Stimulated activated CD8-positive, alpha-beta memory T cell treated with anti-CD3 and anti-CD28 coated beads, Interleukin-4, amount 100 ng/mL, for 24 hours (primary cell): ENCODE measurements around the gene KIAA0232.

Source experiments
- DNase-seq: peaks from one replicate; pipeline ENCODE4 v3.0.0-alpha.2; 2020; ENCODE audit warnings: low read depth

KIAA0232 gene, protein sequence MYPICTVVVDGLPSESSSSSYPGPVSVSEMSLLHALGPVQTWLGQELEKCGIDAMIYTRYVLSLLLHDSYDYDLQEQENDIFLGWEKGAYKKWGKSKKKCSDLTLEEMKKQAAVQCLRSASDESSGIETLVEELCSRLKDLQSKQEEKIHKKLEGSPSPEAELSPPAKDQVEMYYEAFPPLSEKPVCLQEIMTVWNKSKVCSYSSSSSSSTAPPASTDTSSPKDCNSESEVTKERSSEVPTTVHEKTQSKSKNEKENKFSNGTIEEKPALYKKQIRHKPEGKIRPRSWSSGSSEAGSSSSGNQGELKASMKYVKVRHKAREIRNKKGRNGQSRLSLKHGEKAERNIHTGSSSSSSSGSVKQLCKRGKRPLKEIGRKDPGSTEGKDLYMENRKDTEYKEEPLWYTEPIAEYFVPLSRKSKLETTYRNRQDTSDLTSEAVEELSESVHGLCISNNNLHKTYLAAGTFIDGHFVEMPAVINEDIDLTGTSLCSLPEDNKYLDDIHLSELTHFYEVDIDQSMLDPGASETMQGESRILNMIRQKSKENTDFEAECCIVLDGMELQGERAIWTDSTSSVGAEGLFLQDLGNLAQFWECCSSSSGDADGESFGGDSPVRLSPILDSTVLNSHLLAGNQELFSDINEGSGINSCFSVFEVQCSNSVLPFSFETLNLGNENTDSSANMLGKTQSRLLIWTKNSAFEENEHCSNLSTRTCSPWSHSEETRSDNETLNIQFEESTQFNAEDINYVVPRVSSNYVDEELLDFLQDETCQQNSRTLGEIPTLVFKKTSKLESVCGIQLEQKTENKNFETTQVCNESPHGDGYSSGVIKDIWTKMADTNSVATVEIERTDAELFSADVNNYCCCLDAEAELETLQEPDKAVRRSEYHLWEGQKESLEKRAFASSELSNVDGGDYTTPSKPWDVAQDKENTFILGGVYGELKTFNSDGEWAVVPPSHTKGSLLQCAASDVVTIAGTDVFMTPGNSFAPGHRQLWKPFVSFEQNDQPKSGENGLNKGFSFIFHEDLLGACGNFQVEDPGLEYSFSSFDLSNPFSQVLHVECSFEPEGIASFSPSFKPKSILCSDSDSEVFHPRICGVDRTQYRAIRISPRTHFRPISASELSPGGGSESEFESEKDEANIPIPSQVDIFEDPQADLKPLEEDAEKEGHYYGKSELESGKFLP (N-terminal part only)

DNA sequence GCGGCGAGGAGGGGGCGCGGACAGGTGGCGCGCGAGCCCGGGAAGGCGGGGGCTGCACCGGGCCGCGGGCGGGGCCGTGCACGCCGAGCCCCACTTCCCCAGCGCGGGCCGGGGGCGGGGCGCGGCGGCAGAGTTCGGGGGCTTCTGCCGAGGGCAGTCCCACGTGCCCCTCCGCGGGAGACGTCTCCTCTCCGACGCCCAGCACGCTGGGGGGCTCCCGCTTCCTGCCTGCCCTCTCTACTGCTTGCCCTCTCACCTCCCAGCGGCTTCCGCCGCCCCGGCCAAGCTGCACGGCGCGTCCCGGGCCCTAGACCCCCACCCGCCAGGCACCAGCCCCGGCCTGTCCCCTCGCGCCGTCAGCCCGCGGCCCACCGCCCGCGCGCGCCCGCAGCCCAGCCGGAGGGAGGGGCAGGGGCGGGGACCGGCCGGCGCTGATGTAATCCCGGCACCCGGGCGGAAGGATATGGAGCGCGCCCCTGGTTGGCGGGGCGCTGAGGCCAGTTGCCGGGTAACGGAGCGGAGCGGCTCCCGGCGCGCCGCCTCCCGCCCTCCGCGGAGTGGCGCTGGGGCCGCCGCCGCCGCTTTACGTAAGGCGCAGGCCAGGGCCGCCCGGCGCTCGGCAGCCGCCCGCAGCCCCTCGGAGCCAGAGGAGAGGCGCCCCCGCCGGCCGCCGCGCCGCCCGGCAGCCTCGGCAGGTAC, at the start of gene KIAA0232:
KIAA0232 (plus strand) TSS at position 581 of the 699 bp plus-strand sequence. CDS start 41,727 bp downstream, outside the sequence.
- peak; percentile 81 for DNase-seq

DNA sequence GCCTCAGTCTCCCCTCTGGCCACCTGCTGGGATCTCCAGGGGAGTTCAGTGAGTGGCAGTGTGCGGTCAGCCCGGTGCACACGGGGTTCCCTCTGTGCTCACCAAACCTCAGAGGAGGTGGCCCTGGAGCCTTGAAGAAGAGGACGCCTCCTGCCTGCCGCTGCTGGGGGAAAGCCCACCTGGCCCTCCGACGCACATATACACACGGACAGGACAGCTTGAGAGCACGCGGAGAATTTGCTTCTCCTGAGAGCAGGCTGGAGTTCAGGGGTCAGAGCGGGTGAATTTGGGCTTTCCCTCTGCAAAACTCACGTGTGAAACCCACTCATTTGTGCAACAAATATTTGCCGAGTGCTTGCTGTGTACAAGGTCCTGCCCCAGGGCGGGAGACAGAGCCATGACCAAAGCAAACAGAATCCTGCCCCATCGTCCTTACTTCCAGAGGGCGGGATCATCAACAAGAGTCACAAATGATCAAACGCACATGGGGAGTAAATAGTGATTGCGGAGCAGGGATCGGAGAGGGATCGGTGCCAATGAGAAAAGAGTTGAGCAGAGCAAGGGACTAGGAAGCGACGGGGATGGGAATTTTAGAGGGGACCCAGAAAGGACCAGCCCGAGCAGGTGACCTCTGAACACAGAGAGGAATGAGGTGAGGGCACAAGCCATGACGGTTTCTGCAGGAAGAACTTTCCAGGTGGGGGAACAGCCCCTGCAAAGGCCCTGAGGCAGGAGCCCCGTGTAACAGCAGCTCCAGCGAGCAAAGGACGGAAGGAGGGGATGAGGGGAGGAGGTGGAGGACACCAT, 49.0 kb upstream of the KIAA0232 start:
- no peak for DNase-seq

DNA sequence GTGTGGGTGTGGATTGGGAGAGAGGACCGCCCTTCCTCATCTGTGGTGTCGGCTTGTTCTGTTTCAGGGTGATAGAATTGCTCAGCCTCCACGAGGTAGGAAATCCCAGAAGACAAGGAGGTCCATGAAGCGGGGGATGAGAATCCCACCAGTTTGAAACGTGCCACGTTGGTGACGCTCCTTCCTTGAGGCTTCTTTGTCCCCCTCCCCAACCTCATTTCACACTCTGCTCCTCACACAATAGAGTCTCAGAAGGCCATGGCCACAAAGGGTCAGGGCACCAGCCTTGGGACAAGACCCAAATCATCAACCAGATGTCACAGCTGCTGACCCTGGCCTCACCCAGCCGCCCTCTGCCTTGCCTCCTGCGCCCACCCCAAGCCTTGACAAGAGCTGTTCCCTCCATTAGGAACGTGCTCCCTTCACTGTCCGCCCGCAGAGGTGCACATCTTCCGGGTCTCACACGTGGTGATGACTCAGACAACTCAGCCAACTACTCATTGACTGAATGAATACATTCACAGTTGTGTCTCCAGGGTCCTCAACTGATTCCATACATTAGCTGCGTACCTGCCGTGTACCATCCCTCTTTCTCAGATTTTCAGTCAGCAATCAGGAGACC, 48.3 kb upstream of the KIAA0232 start:
- DNase-seq = no peak

DNA sequence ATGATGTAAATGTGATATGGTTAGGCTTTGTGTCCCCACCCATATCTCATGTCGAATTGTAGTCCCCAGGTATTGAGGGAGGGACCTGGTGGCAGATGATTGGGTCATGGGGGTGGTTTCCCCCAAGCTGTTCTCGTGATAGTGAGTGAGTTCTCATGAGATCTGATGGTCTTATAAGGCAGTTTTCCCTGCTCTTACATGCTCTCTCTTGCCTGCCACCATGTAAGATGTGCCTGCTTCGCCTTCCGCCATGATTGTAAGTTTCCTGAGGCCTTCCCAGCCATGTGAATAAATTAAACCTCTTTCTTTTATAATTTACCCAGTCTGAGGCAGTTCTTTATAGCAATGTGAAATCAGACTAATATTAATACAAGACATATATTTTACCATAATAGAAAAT, 42.6 kb upstream of the KIAA0232 start:
- no peak for DNase-seq

DNA sequence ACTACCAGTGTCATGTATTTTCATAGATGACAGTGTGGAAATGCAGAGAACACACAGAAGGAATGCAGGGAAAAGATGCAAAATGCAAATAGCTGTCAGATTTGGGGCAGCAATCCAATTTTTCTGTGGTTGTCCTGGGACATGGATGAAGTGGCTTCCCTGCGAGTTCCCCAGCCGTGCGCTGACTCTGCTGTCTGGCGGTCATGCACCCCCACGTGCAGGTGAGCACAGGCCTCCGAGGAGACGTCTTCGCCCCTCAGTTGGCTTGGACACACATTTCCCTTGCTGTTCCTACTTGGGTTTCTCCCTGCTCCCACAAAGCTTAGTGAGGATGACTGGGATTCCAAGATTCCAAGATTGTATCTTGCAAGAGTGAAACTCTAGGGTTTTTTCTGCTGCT, 42.2 kb upstream of the KIAA0232 start:
- no peak for DNase-seq

DNA sequence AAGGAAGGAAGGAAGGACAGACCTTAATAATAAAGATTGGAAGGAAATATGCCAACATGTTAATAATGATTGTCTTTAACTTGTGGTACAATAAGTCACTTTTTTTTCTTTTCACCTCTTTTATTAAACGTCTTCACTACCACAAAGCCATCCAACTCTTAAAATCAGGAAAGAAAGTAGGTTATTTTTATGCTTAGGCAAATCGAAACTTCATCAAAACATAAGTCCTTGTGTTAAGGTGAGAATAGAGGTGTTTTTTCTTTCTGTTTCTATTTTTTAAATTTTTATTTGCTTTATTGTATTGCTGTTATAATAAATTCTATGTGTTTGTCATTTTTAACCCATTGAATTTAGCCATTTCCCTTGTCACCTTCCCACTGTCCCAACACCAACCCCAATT, 40.0 kb upstream of the KIAA0232 start:
- no peak for DNase-seq

DNA sequence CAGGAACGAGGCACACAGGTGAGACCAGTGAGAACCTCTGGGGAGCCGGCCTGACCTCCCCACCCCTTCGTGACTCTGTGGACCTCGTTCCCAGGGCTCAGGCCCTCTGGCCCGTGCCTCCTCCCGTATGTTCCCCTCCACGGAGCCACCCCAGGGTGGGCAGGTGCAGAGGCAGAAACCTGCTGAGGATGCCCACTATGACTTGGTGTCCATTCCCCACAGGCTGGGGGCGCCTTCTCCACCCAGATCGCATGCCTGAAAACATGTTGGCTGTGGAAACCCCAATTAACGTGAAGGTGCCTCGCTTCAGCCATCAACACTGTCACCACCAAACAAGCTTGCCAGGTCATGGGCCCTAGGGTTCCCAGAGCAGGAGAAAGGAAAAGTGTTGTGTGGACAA, 39.5 kb upstream of the KIAA0232 start:
- no peak for DNase-seq

DNA sequence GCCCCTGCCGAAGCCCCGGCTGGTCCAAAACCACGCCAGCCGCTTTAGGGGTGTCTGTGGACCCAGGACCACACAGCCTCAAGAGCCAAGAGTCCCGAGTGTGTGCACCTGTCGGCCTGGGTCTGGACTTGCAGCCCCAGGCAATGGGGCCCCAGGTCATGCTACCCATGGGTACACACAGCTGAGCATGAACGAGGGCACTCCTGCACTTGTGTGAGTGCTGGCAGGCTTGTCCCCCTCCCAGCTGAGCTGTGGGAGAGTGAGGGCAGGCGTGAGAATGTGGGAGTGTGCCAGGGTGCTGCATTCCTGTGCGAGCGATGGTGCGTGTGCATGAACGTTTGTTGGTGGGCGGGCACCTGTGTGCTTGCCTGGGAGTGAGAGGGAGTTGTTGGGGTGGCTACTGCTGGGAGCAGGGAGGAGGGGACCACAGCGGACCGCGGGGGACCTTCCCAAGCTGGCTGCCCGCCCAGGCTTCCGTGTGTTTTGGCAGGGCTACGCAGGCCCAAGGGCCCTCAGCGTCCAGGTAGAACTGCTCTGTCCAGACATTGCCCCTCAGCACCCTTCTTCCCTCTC, 35.7 kb upstream of the KIAA0232 start:
- no peak for DNase-seq

DNA sequence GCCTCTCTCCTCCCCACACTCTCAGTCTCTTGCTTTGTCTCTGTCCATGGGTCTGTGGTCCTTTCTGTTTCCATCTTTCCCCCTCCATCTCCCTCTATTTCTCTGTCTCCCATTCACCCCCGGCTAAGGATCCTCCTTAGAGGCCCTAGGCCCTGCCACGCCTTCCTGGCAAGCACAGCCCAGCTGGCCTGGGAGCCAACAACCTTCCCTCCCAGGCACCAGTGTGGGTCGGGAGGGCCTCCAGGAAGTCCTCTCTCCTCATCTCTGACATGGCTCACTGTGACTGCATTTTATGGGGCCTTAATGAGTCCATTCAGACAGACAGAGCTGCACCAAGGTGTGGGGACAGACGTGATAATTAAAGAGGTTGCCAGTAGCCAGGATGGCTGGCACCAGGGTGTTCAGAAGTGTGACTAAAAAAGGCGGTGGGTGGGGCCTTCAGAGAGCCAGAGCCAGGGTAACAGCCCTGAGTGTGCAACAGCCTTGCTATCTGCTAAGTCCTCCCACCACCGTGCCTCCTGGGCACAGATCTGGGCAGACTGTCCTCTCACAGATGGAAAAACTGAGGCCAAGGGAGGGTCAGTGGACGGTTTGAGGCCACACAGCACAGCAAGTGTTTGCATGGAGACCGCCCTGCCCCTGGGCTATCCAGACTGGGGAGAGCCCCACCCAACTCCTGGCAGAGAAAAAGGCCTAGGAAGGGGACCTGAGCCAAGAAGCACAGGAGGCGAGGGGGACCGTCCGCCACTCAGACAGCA, 35.1 kb upstream of the KIAA0232 start:
- no peak for DNase-seq

DNA sequence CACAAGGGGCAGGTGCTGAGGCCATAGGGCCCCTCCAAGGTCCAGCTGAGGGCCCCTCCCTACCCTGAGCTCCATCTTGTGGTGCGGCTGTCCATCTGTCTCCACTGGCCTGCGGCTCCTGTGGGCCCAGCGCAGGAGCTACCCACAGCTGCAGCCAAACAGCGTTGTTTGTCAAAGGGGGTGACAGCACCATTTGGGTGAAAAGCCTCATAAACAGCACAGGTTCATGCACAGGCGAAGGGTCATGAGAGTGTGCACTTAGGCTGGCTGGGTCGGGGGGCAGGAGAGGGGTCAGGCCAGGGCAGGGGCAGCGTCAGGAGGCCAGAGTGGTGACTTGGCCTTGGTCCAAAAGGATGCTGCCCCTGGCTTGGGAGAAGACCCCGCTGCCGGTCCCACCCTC, 34.2 kb upstream of the KIAA0232 start:
- no peak for DNase-seq

DNA sequence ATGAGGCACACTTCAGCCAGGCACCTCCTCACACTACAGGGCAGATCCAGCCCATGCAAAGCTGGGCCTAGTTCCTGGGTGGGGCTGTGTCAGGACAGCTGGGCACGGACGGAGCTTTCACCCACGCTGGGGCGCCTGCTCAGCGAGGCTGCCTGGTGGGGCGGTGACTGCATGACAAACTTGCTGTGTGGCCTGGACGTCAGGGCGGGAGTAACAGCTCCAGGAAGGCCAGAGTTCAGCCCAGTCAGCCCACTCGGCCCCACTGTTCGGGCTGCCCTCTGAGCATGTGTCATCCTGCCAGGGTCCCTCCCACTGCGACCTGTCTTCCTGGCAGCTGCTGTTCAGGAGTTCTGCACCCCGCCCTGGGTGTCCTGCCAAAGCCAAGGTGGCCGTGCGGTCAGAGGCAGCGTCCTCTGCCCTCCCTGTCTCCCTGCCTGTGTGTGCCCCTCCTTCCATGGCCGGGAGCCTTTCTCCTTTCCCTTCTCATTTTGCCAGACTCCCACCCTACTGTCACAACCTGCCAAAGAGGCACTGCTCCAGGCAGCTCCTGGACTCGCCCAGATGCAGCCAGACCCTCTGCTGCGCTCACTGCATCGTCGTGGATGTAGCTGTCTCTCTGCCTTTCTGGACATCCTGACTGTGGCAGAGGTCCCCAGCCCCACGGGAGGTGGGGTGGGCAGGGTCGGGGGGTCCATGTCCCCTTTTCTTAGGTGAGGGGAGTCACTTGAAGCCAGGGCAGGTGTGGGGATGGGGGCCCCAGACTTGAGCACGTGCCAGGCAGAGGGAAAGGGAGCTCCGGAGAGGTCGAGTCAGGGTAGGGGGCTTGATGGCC, 33.0 kb upstream of the KIAA0232 start:
- no peak for DNase-seq

DNA sequence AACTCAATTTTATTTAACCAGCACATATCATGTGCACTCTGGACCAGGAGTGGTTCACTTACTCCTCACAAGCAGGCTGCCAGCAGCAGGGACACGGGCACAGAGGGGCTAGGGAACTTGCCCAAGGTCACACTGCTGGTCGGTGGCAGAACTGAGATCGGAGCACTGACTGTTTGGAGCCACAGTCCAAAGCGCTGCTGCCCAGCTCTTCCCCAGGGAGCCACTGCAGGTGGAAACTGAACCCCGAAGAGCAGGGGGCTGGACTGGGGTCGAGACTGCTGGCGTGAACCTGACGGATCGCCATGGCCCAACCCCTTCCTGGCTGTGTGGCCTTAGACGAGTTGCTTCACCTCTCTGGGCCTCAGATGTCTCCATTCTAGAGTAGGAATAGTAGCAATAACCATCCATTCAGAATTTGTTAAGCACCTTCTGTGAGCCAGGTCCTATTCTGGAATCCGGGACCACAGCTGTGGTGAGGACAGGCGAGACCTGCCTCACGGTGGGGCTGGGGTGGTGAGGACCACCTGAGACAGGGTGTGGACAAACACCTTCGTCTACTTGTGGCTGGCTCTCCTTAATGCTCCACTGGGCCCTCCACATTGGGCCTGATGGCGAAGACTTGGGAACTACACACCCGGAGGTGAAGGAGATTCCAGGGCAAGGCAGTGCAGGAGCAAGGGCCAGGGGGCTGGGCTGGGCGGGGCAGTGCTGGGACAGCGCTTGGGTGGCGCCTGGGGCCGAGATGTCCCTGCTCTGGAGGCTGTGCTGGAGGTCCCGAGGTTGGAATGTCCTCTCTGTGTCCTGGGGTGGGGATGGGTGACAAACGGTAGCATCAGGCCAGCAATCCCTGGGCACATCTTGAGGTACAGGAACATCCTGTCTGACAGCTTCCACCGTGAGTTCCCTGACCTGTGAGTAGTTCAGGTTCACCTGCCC, 32.0 kb upstream of the KIAA0232 start:
- DNase-seq = no peak

DNA sequence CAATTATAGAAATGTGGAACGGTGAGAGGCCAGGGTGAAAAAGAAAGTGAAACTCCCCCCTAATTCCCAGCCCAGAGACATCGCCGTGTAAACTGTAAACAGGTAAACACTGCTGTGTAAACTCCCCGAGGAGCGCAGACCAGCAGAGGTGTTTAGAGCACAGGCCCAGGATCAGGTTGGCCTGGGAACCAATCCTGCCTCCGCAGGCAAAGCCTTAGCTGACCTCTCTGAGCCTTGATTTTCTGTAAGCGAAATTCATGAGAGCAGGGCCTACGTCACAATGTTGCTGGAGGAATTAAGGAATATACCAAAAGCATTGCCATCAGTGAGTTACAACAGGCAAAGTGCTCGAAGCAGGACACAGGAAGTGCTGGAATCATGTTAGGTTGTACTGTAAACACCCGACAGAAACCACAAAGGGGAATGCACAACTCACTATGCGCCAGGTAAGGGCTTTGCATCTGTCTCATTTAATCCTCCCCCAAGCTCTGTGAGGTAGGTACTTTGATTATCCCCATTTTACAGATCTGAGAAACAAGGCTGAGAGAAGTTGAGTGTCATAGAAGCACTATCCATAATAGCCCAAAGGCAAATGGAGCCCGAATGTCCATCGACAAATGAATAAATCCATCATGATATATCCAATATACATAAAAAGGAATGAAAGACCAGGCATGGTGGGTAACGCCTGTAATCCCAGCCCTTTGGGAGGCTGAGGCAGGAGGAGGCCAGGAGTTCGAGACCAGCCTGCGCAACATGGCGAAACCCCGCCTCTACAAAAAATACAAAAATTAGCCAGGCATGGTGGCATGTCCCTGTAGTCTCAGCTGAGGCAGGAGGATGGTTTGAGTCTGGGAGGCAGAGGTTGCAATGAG, 30.7 kb upstream of the KIAA0232 start:
- no peak for DNase-seq

DNA sequence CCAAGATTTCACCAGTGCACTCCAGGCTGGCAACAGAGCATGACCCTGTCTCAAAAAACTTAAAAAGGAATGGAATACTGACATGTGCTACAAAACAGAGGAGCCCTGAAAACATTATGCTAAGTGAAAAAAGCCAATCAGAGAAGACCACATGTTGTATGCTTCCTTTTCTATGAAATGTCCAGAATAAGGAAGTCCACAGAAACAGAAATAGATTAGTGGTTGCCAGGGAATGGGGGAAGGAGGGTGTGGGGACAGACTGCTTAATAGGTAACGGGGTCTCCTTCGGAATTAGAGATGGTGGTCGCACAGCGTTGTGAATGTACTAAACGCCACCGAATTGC, 30.1 kb upstream of the KIAA0232 start:
- no peak for DNase-seq

DNA sequence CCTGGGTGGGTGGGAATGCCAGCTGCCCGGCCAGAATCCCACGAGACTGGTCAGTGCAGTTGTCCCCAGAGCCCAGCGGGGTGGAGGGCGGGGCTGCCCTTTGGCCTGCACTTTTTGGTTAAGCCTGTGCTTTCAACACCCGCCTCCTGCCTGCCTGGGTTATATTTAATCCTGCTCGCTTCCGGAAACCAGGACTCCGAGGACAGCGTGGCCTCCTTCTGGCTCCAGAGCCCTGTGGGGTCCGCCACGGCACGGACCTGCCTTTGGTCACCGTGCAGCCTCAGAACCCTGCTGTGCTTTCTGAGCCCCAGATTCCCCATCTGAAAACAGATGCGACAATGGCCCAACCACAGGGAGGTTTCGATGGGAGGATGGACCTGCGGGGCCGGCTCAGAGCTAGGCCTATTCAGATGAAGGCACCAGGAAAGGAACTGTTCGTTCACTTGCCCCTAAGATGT, 29.4 kb upstream of the KIAA0232 start:
- no peak for DNase-seq

DNA sequence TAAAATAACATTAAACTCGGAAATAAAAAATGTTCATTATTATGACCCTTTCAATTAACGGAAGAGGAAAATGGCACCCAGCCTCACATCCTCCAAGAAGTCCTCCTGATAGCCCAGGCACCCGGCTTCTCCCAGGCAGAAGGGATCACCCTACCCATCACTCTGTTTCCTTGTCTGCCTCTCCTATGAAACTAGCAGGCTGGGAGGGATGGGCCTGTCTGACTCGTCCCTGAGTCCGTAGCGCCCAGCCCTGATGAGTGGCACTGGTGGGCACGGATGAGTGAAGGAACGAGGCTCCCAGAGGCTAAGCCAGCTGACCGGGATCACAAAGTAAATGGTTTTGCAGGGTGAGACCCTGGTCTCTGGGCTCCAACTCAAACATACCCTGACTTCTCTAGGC, 28.6 kb upstream of the KIAA0232 start:
- no peak for DNase-seq
